Neural progenitor cell (in vitro differentiated cells): Measurements from ENCODE around the gene GNAS-AS1. TPM values are rescaled to one million over a fixed set of nuclear protein-coding genes. Genes with fewer than 3 reads are reported as not detected.
A peak's percentile ranks its signal among the peaks of the same experiment; 100 is the strongest.

ENCODE experiments used
- DNase-seq: peaks from one replicate; pipeline ENCODE4 v3.0.0-alpha.2; 2016; ENCODE audit warnings: low spot score
- H2AFZ ChIP-seq: fragments of 200-600 bp; sonication (generic); replicated peaks from 2 replicates; pipeline ENCODE4 v1.6.1; 2016; ENCODE audit warnings: antibody characterized with exemption
- H3F3A ChIP-seq: fragments of 200-600 bp; sonication (generic); 2 replicates; pipeline ENCODE4 v1.6.1; 2016; ENCODE audit warnings: antibody characterized with exemption, low read depth
- H3K27ac ChIP-seq: fragments of 200-600 bp; sonication (generic); 2 replicates; pipeline ENCODE4 v1.5.1; 2016; ENCODE audit warnings: mild to moderate bottlenecking
- H3K27me3 ChIP-seq: fragments of 200-600 bp; sonication (generic); 2 replicates; pipeline ENCODE4 v1.6.1; 2016; ENCODE audit warnings: mild to moderate bottlenecking, moderate library complexity
- H3K36me3 ChIP-seq: fragments of 200-600 bp; sonication (generic); 2 replicates; pipeline ENCODE4 v1.5.1; 2016
- H3K4me1 ChIP-seq: fragments of 200-600 bp; sonication (generic); 2 replicates; pipeline ENCODE4 v1.6.1; 2016; ENCODE audit warnings: mixed run types
- H3K4me2 ChIP-seq: fragments of 200-600 bp; sonication (generic); 2 replicates; pipeline ENCODE4 v1.6.1; 2016
- H3K4me3 ChIP-seq: fragments of 200-600 bp; sonication (generic); 2 replicates; pipeline ENCODE4 v1.5.1; 2016
- H3K79me2 ChIP-seq: fragments of 200-600 bp; sonication (generic); 2 replicates; pipeline ENCODE4 v1.6.1; 2016; ENCODE audit warnings: low read depth
- H3K9ac ChIP-seq: fragments of 200-600 bp; sonication (generic); 2 replicates; pipeline ENCODE4 v1.6.1; 2016
- H3K9me3 ChIP-seq: fragments of 200-600 bp; sonication (generic); 2 replicates; pipeline ENCODE4 v1.5.1; 2016; ENCODE audit warnings: low read depth
- H4K20me1 ChIP-seq: fragments of 200-600 bp; sonication (generic); 2 replicates; pipeline ENCODE4 v1.6.1; 2016; ENCODE audit warnings: low read depth
- H3K27ac Mint-ChIP-seq: 3 replicates; pipeline ENCODE4 v1.8.0; 2021; ENCODE audit warnings: mixed read lengths
- H3K27me3 Mint-ChIP-seq: 2 replicates; pipeline ENCODE4 v1.8.0; 2022; ENCODE audit warnings: low read depth, mild to moderate bottlenecking, inconsistent platforms, moderate library complexity, mixed read lengths; ENCODE audit not compliant: insufficient read depth
- H3K36me3 Mint-ChIP-seq: 3 replicates; pipeline ENCODE4 v1.8.0; 2021; ENCODE audit warnings: mixed read lengths
- H3K4me1 Mint-ChIP-seq: 3 replicates; pipeline ENCODE4 v1.8.0; 2021; ENCODE audit warnings: mixed read lengths
- H3K4me3 Mint-ChIP-seq: 3 replicates; pipeline ENCODE4 v1.8.0; 2021; ENCODE audit warnings: mild to moderate bottlenecking, moderate library complexity, mixed read lengths
- H3K9me3 Mint-ChIP-seq: 3 replicates; pipeline ENCODE4 v1.8.0; 2020; ENCODE audit warnings: mixed read lengths
- CTCF ChIP-seq: fragments of 200-600 bp; sonication (generic); IDR thresholded peaks from 2 replicates; pipeline ENCODE4 v1.5.1; 2017; ENCODE audit warnings: antibody characterized with exemption, mild to moderate bottlenecking
- EZH2 ChIP-seq: fragments of 200-600 bp; sonication (generic); IDR thresholded peaks from 2 replicates; pipeline ENCODE4 v1.6.1; 2017; ENCODE audit warnings: antibody characterized with exemption, mild to moderate bottlenecking, moderate library complexity
- EZH2phosphoT487 ChIP-seq: fragments of 200-600 bp; sonication (generic); IDR thresholded peaks from 2 replicates; pipeline ENCODE4 v1.6.1; 2017; ENCODE audit warnings: antibody characterized with exemption
- total RNA-seq: library from RNA; depleted of rRNA; stranded (reverse); fragments of >200 nt; gene quantifications from 2 replicates; pipeline ENCODE4 v1.2.3, GENCODE V29; 2015; ENCODE audit warnings: low replicate concordance

GNAS-AS1 gene
- total RNA-seq, 1 donor from 2014 or later, result 5.8 TPM

GRCh38 chr20:58889334-58889760, 38.6 kb upstream of the GNAS-AS1 start:
- Histone ChIP-seq H3K27ac (no peak overlapping the region), H3K9ac (peak overlapping the region; percentile 41), H3F3A (peaks cover 26% of the 10 kb centered on the region), H4K20me1 (peaks cover 23% of the 10 kb centered on the region), H2AFZ (no peak overlapping the region), H3K4me1 (peaks cover 19% of the 10 kb centered on the region), H3K79me2 (peaks cover 55% of the 10 kb centered on the region), H3K36me3 (no peaks in the 10 kb centered on the region), H3K27me3 (peaks cover 3% of the 10 kb centered on the region), H3K4me3 (peak overlapping the region; percentile 99), H3K4me2 (peak overlapping the region; percentile 90), H3K9me3 (no peaks in the 10 kb centered on the region)
- H3K9me3 Mint-ChIP-seq, result peaks cover 5% of the 10 kb centered on the region
- DNase-seq, result no peak
- peaks cover 13% of the 10 kb centered on the region for H3K4me1 Mint-ChIP-seq
- peak overlapping the region; percentile 89 for H3K4me3 Mint-ChIP-seq
- no peak overlapping the region for H3K27ac Mint-ChIP-seq
- TF ChIP-seq EZH2 (no peak), CTCF (no peak), EZH2phosphoT487 (no peak)
- H3K27me3 Mint-ChIP-seq, result peaks cover 10% of the 10 kb centered on the region
- H3K36me3 Mint-ChIP-seq, result peaks cover 2% of the 10 kb centered on the region

DNA sequence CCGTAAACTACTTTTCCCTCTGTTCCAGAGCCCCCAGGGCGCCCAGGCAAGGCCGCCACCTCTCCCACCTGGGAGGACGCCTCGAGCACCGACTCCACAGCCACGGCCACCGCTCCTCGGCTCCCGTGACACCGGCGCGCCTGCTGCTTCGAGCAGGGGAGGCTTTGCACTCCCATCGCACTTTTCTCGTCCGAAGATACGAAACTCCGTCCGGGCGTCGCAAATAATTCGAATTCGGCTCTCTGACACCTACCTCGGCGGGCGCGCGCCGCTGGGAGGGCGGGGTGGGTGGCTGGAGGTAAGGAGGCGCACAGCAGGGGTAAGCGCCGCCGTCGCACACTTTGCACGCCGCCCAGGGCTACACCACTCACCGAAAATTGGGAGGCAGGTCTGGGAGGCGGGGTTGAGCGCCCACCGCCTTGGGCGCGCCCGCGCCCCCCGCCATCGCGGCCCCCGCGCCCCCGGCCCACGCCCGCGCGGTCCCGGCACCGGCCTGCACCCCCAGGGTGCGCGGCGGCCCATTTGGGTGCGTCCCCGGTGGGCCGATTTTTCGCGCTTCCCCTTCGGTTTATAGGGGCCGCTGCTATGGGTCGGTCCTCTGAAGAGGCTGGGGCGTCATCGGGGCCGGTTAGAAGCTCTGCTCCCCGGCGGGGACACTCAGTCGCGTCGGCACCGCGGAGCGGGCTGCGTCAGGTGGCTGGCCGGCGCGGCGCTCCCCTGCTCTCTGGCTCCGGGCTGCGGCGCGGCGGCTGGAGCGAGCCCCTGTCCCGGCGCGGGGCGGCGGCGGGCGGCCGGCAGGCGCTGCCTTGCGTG, 38.0 kb upstream of the GNAS-AS1 start:
- Histone ChIP-seq H3K27ac (no peak overlapping the region), H3K79me2 (peaks cover 49% of the 10 kb centered on the region), H2AFZ (peak overlapping the region; percentile 77), H3K4me1 (peaks cover 15% of the 10 kb centered on the region), H4K20me1 (peaks cover 17% of the 10 kb centered on the region), H3F3A (peaks cover 24% of the 10 kb centered on the region), H3K9ac (peak overlapping the region; percentile 73), H3K27me3 (peaks cover 3% of the 10 kb centered on the region), H3K9me3 (no peaks in the 10 kb centered on the region), H3K36me3 (no peaks in the 10 kb centered on the region), H3K4me2 (peak overlapping the region; percentile 90), H3K4me3 (peak overlapping the region; percentile 99)
- H3K27me3 Mint-ChIP-seq, result peaks cover 10% of the 10 kb centered on the region
- H3K27ac Mint-ChIP-seq, result no peak overlapping the region
- peak overlapping the region; percentile 86 for H3K4me3 Mint-ChIP-seq
- no peak for TF ChIP-seq EZH2phosphoT487
- TF ChIP-seq CTCF, result no peak
- TF ChIP-seq EZH2, result no peak
- H3K9me3 Mint-ChIP-seq, result peaks cover 5% of the 10 kb centered on the region
- H3K36me3 Mint-ChIP-seq, result peaks cover 2% of the 10 kb centered on the region
- H3K4me1 Mint-ChIP-seq, result peaks cover 7% of the 10 kb centered on the region
- peak; percentile 96 for DNase-seq

DNA sequence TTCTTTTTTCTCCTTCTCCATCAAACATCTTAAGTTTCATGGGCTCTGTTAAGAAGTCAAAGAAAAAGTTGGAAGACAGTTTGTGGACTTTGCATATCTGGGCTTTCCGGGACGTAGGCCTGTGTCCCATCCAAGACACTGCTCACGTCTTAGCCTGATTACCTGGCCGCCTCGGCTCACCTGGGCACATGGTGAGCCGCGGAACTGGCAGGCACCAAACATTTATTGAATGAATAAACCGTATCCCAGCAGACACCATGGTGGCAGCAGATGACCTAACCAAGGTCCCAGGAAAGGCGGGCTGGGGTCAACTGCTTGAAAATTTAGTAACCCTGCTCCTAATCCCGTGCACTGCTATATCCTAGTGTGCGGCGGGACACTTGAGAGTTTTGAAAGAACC, 37.4 kb upstream of the GNAS-AS1 start:
- H3K27me3 ChIP-seq, result peaks cover 3% of the 10 kb centered on the region
- peak overlapping the region; percentile 77 for H2AFZ ChIP-seq
- peak overlapping the region; percentile 90 for H3K4me2 ChIP-seq
- H4K20me1 ChIP-seq, result peaks cover 11% of the 10 kb centered on the region
- H3K27me3 Mint-ChIP-seq, result peaks cover 12% of the 10 kb centered on the region
- peaks cover 43% of the 10 kb centered on the region for H3K79me2 ChIP-seq
- peaks cover 23% of the 10 kb centered on the region for H3F3A ChIP-seq
- TF ChIP-seq CTCF, result no peak
- H3K4me3 Mint-ChIP-seq, result peak overlapping the region; percentile 86
- H3K9ac ChIP-seq, result peak overlapping the region; percentile 73
- H3K27ac Mint-ChIP-seq, result peak overlapping the region; percentile 53
- H3K4me3 ChIP-seq, result peak overlapping the region; percentile 99
- DNase-seq, result no peak
- peaks cover 15% of the 10 kb centered on the region for H3K4me1 ChIP-seq
- H3K36me3 ChIP-seq, result no peaks in the 10 kb centered on the region
- no peaks in the 10 kb centered on the region for H3K9me3 ChIP-seq
- H3K4me1 Mint-ChIP-seq, result peaks cover 9% of the 10 kb centered on the region
- H3K9me3 Mint-ChIP-seq, result peaks cover 5% of the 10 kb centered on the region
- H3K27ac ChIP-seq, result no peak overlapping the region
- H3K36me3 Mint-ChIP-seq, result peaks cover 2% of the 10 kb centered on the region
